Body of pancreas (tissue), 4 donors: Measurements from ENCODE around the gene MTHFD1. TPM values are rescaled to one million over a fixed set of nuclear protein-coding genes. Genes with fewer than 3 reads are reported as not detected.

ENCODE experiments used
- ATAC-seq: fragments of 150-250 bp; one replicate; pipeline ENCODE4 v1.9.1; 2016
- DNase-seq, 4 donors: peaks; one replicate each; pipeline ENCODE4 v3.0.0-alpha.2; 2019
- H3K27ac ChIP-seq, 4 donors: fragments of 200-600 bp; sonication (generic); 1 replicate in 3 of 4; 2 replicates in 1 of 4; pipeline versions ENCODE4 v1.5.1 to v1.6.1; 2016 to 2019; ENCODE audit warnings: mild to moderate bottlenecking in 1 of 4, mixed read lengths in 1 of 4, moderate library complexity in 1 of 4
- H3K27me3 ChIP-seq, 2 donors: fragments of 200-600 bp; sonication (generic); one replicate each; pipeline ENCODE4 v1.6.0; 2016; ENCODE audit warnings: mild to moderate bottlenecking in 1 of 2
- H3K36me3 ChIP-seq, 2 donors: fragments of 200-600 bp; sonication (generic); replicated peaks in 1 of 2; 2 replicates each; pipeline ENCODE4 v1.5.1; 2016; ENCODE audit warnings: low read depth in 2 of 2; ENCODE audit not compliant: insufficient read depth in 1 of 2
- H3K4me1 ChIP-seq: fragments of 200-600 bp; sonication (generic); one replicate; pipeline ENCODE4 v1.6.0; 2016
- H3K4me3 ChIP-seq, 2 donors: fragments of 200-600 bp; sonication (generic); 1 replicate in 1 of 2; 2 replicates in 1 of 2; pipeline ENCODE4 v1.5.1; 2016 to 2019
- H3K9me3 ChIP-seq, 3 donors: fragments of 200-600 bp; sonication (generic); 1 replicate in 2 of 3; 2 replicates in 1 of 3; pipeline ENCODE4 v1.5.1; 2016
- CTCF ChIP-seq, 7 experiments: fragments of 450-650 bp in 4 of 7; fragments of 200-600 bp in 3 of 7; sonication (generic) in 3 of 7; IDR thresholded peaks; one replicate each; pipeline ENCODE4 v1.5.1; 2016 to 2019; ENCODE audit warnings: antibody characterized with exemption in 7 of 7
- POLR2A ChIP-seq, 3 donors: fragments of 450-650 bp; IDR thresholded peaks; one replicate each; pipeline ENCODE4 v1.6.1; 2016; ENCODE audit warnings: antibody characterized with exemption in 3 of 3, mild to moderate bottlenecking in 2 of 3
- WGBS, 2 donors: methylation state at CpG; one replicate each; pipeline ENCODE4 v1.1.5; 2017; 5-methylcytosine and 5-hydroxymethylcytosine counted together
- intact Hi-C: fragments of 100-400 bp; cut with DNase I; formaldehyde crosslinking; loops from one replicate; pipeline ENCODE4 v1.15.1; 2023
- total RNA-seq, 2 donors: library from RNA; depleted of rRNA; stranded (reverse); fragments of >200 nt; gene quantifications; one replicate each; pipeline ENCODE4 v1.1.0, GENCODE V29; 2016

MTHFD1 gene
- total RNA-seq, 2 donors from 2014 or later = 20.2 to 29.3 TPM

- Histone ChIP-seq H3K27me3 (no peaks in the 10 kb centered on the region), H3K36me3 (peaks cover 0 to 26% of the 10 kb centered on the region in 2 donors), H3K9me3 (no peaks in the 10 kb centered on the region), H3K27ac (no peak overlapping the region), H3K4me3 (no peak overlapping the region), H3K4me1 (no peaks in the 10 kb centered on the region)
- TF ChIP-seq POLR2A (IDR thresholded peaks at IDR 0.05) (no peak), CTCF (IDR thresholded peaks at IDR 0.05) (no peak)
- intact Hi-C loops = no loop called here
- 94 to 98% methylated on average over 10 of the region's 10 CpGs for WGBS, 2 donors
- ATAC-seq (no peak), DNase-seq (no peak)
Observed at GRCh38 chr14:64454671-64455070, 66.5 kb downstream of the MTHFD1 start.

- H3K4me1 ChIP-seq = peaks cover 3% of the 10 kb centered on the region
- DNase-seq = no peak
- no peaks in the 10 kb centered on the region for H3K9me3 ChIP-seq
- WGBS, 2 donors = 77 to 83% methylated on average over 4 of the region's 4 CpGs
- H3K27me3 ChIP-seq = no peaks in the 10 kb centered on the region
- TF ChIP-seq POLR2A (IDR thresholded peaks at IDR 0.05) = no peak
- no peak for TF ChIP-seq CTCF (IDR thresholded peaks at IDR 0.05)
- H3K27ac ChIP-seq = no peak overlapping the region
- H3K36me3 ChIP-seq = peaks cover 0 to 11% of the 10 kb centered on the region in 2 donors
- ATAC-seq = no peak
- intact Hi-C loops = no loop called here
- no peak overlapping the region for H3K4me3 ChIP-seq
Observed at GRCh38 chr14:64459405-64460136, 71.4 kb downstream of the MTHFD1 start.

GRCh38 chr14:64461221-64461620 is 73.1 kb downstream of the MTHFD1 start:
- no peak for TF ChIP-seq CTCF (IDR thresholded peaks at IDR 0.05)
- no peak for TF ChIP-seq POLR2A (IDR thresholded peaks at IDR 0.05)
- Histone ChIP-seq H3K36me3 (peaks cover 0 to 2% of the 10 kb centered on the region in 2 donors), H3K4me1 (peaks cover 14% of the 10 kb centered on the region), H3K9me3 (no peaks in the 10 kb centered on the region), H3K27ac (no peak overlapping the region), H3K4me3 (no peak overlapping the region), H3K27me3 (no peaks in the 10 kb centered on the region)
- intact Hi-C loops = no loop called here
- DNase-seq = no peak
- no peak for ATAC-seq
- WGBS, 2 donors = 86 to 94% methylated on average over 3 of the region's 3 CpGs

- Histone ChIP-seq H3K4me3 (no peak overlapping the region), H3K9me3 (no peaks in the 10 kb centered on the region), H3K27ac (no peak overlapping the region), H3K36me3 (peaks cover 0 to 2% of the 10 kb centered on the region in 2 donors), H3K4me1 (peaks cover 15% of the 10 kb centered on the region), H3K27me3 (no peaks in the 10 kb centered on the region)
- ATAC-seq (no peak), DNase-seq (no peak)
- intact Hi-C loops = no loop called here
- TF ChIP-seq CTCF (IDR thresholded peaks at IDR 0.05) (no peak), POLR2A (IDR thresholded peaks at IDR 0.05) (no peak)
- 84 to 100% methylated on average over 2 of the region's 2 CpGs for WGBS, 2 donors
Observed at GRCh38 chr14:64463195-64463594, 75.0 kb downstream of the MTHFD1 start.

GRCh38 chr14:64463873-64464272 is 75.7 kb downstream of the MTHFD1 start:
- intact Hi-C loops = no loop called here
- Histone ChIP-seq H3K27ac (no peak overlapping the region), H3K36me3 (peaks cover 0 to 2% of the 10 kb centered on the region in 2 donors), H3K27me3 (no peaks in the 10 kb centered on the region), H3K4me1 (peaks cover 15% of the 10 kb centered on the region), H3K9me3 (no peaks in the 10 kb centered on the region), H3K4me3 (no peak overlapping the region)
- DNase-seq = no peak
- TF ChIP-seq POLR2A (IDR thresholded peaks at IDR 0.05) (no peak), CTCF (IDR thresholded peaks at IDR 0.05) (no peak)
- no peak for ATAC-seq
- 91 to 94% methylated on average over 6 of the region's 6 CpGs for WGBS, 2 donors
